ENCODE data around the gene LRRC14B. TPM values are rescaled to one million over a fixed set of nuclear protein-coding genes. Genes with fewer than 3 reads are reported as not detected.

The LRRC14B gene
- total and polyA plus RNA-seq, 2 donors from 2014 or later, result not detected

- peak in 1 of 5 donors; percentile 10 for DNase-seq
- H3K4me1 ChIP-seq (ENCODE audit: control insufficient read depth in 2 of 3, insufficient read depth in 2 of 3, low read depth in 1 of 3, low read length in 3 of 3), result no peaks in the 10 kb centered on the region
- peaks cover 2 to 14% (median 5%) of the 10 kb centered on the region in 3 donors for H3K36me3 ChIP-seq (ENCODE audit: control insufficient read depth in 2 of 3, insufficient read depth in 3 of 3, low read length in 3 of 3)
- no peak for FAIRE-seq
- H3K27ac ChIP-seq (ENCODE audit: low read depth in 2 of 2, low read length in 2 of 2), result no peak overlapping the region
- no peak for TF ChIP-seq CTCF (IDR thresholded peaks at IDR 0.05; ENCODE audit: borderline replicate concordance, extremely low read depth, insufficient read depth)
- H3K4me3 ChIP-seq (ENCODE audit: low read length in 3 of 3), result no peak overlapping the region
- no peaks in the 10 kb centered on the region for H3K27me3 ChIP-seq (ENCODE audit: control insufficient read depth, insufficient read depth, low read length)
- H3K9me3 ChIP-seq (ENCODE audit: control insufficient read depth in 2 of 3, insufficient read depth in 1 of 3, low read length in 3 of 3), result no peaks in the 10 kb centered on the region
- H3K9ac ChIP-seq (ENCODE audit: low read length in 3 of 3), result no peak overlapping the region
- intact Hi-C loops (cut with DNase I), result no loop called here
These were observed 10.4 kb downstream of the LRRC14B start for GRCh38 chr5:201672-202071.

GRCh38 chr5:203246-203930 lies 12.1 kb downstream of the LRRC14B start:
- FAIRE-seq, result no peak
- Histone ChIP-seq H3K27me3 (ENCODE audit: control insufficient read depth, insufficient read depth, low read length) (no peaks in the 10 kb centered on the region), H3K36me3 (ENCODE audit: control insufficient read depth in 2 of 3, insufficient read depth in 3 of 3, low read length in 3 of 3) (peaks cover 2 to 14% (median 5%) of the 10 kb centered on the region in 3 donors), H3K4me1 (ENCODE audit: control insufficient read depth in 2 of 3, insufficient read depth in 2 of 3, low read depth in 1 of 3, low read length in 3 of 3) (no peaks in the 10 kb centered on the region), H3K9ac (ENCODE audit: low read length in 3 of 3) (no peak overlapping the region), H3K9me3 (ENCODE audit: control insufficient read depth in 2 of 3, insufficient read depth in 1 of 3, low read length in 3 of 3) (no peaks in the 10 kb centered on the region), H3K27ac (ENCODE audit: low read depth in 2 of 2, low read length in 2 of 2) (no peak overlapping the region), H3K4me3 (ENCODE audit: low read length in 3 of 3) (no peak overlapping the region)
- DNase-seq, result peak in 1 of 5 donors; percentile 53
- intact Hi-C loops (cut with DNase I), result no loop called here
- TF ChIP-seq CTCF (IDR thresholded peaks at IDR 0.05; ENCODE audit: borderline replicate concordance, extremely low read depth, insufficient read depth), result no peak

- H3K9ac ChIP-seq (ENCODE audit: low read length in 3 of 3), result no peak overlapping the region
- peaks cover 2 to 14% (median 5%) of the 10 kb centered on the region in 3 donors for H3K36me3 ChIP-seq (ENCODE audit: control insufficient read depth in 2 of 3, insufficient read depth in 3 of 3, low read length in 3 of 3)
- TF ChIP-seq CTCF (IDR thresholded peaks at IDR 0.05; ENCODE audit: borderline replicate concordance, extremely low read depth, insufficient read depth), result no peak
- DNase-seq (peak in 1 of 5 donors; percentile 32), FAIRE-seq (no peak)
- intact Hi-C loops (cut with DNase I), result no loop called here
- no peaks in the 10 kb centered on the region for H3K27me3 ChIP-seq (ENCODE audit: control insufficient read depth, insufficient read depth, low read length)
- H3K27ac ChIP-seq (ENCODE audit: low read depth in 2 of 2, low read length in 2 of 2), result no peak overlapping the region
- no peaks in the 10 kb centered on the region for H3K4me1 ChIP-seq (ENCODE audit: control insufficient read depth in 2 of 3, insufficient read depth in 2 of 3, low read depth in 1 of 3, low read length in 3 of 3)
- H3K9me3 ChIP-seq (ENCODE audit: control insufficient read depth in 2 of 3, insufficient read depth in 1 of 3, low read length in 3 of 3), result no peaks in the 10 kb centered on the region
- no peak overlapping the region for H3K4me3 ChIP-seq (ENCODE audit: low read length in 3 of 3)
These were observed 12.7 kb downstream of the LRRC14B start for GRCh38 chr5:204001-204400.

Measured in kidney (tissue), 14 donors.